Motor neuron (in vitro differentiated cells): ENCODE results near the gene ASTN2. TPM values are rescaled to one million over a fixed set of nuclear protein-coding genes. Genes with fewer than 3 reads are reported as not detected.

Experiments used
- ATAC-seq, 8 experiments: fragments of 200-7000 bp; cut with Tn5 transposase; replicated peaks in 6 of 8; 2 replicates each; pipeline ENCODE4 v1.8.0; 2021; ENCODE audit warnings: mild to moderate bottlenecking in 8 of 8, moderate library complexity in 8 of 8
- H3K27ac ChIP-seq, 2 donors: fragments of 250-450 bp; sonication (Bioruptor Pico); 2 replicates each; pipeline ENCODE4 v1.9.0; 2021; ENCODE audit warnings: antibody characterized with exemption in 2 of 2, mild to moderate bottlenecking in 2 of 2, moderate library complexity in 1 of 2
- H3K4me1 ChIP-seq, 2 donors: fragments of 250-450 bp; sonication (Bioruptor Pico); replicated peaks in 1 of 2; 2 replicates each; pipeline ENCODE4 v1.6.1; 2021; ENCODE audit warnings: antibody characterized with exemption in 2 of 2, mild to moderate bottlenecking in 2 of 2, moderate library complexity in 1 of 2
- H3K4me3 ChIP-seq, 5 donors: fragments of 250-450 bp; sonication (Bioruptor Pico); 2 replicates each; pipeline ENCODE4 v1.9.0; 2021; ENCODE audit warnings: antibody characterized with exemption in 5 of 5, mild to moderate bottlenecking in 5 of 5, moderate library complexity in 4 of 5
- WGBS, 10 experiments: fragments of 450-650 bp; shearing (Covaris generic); methylation state at CpG; one replicate each; pipeline ENCODE4 v1.0.0; 2022; 5-methylcytosine and 5-hydroxymethylcytosine counted together
- in situ Hi-C, 9 experiments: fragments of 400-800 bp; cut with MboI; loops; one replicate each; pipeline ENCODE4 v1.15.0; 2021; ENCODE audit warnings: low sequenced_read_pairs in 9 of 9, low pct_unique_long_range_greater_than_20kb in 2 of 9; ENCODE audit not compliant: unreplicated experiment in 9 of 9
- total RNA-seq, 8 experiments: library from RNA; unstranded; fragments of 300-600 nt; gene quantifications; 2 replicates each; pipeline versions ENCODE4 v1.2.3 to v1.2.4, GENCODE V29; 2022

ASTN2 gene
- total RNA-seq, 8 experiments from 2014 or later, result 13.6 to 54.6 (median 17.9) TPM

GRCh38 chr9:117169089-117169621, 245.7 kb downstream of the ASTN2 start:
- in situ Hi-C loops, result no loop called here
- ATAC-seq, result peak in 1 of 8 experiments; percentile 9
- Histone ChIP-seq H3K4me3 (no peak overlapping the region), H3K27ac (no peak overlapping the region), H3K4me1 (no peaks in the 10 kb centered on the region)
- 0 to 94% (median 44%) methylated on average over 1 to 4 of the region's 4 CpGs for WGBS, 10 experiments

DNA sequence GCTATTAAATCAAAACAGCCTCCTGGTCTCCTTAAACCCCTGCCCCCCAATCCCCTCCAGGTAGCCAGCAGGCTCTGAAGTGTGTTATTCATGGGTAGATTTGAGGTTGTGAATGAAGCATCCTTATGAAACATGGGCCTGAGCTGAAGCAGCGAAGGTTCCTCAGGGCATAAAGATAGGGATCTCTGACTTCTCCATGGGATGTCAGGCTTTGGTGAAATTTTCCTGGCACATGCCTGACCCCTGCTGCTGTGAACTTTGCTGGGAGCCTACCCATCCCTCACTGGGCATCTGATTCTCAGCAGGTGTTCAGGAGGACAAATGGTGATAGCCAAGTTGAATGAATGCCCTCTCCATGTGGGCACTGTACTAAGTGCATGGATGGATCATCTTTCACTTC, 250.3 kb downstream of the ASTN2 start:
- H3K27ac ChIP-seq, result no peak overlapping the region
- ATAC-seq, result no peak
- 0 to 80% (median 0%) methylated on average over 1 of the region's 1 CpG; no CpG with 5 or more reads in 7 of the 10 experiments for WGBS, 10 experiments
- H3K4me1 ChIP-seq, result no peaks in the 10 kb centered on the region
- H3K4me3 ChIP-seq, result no peak overlapping the region
- in situ Hi-C loops, result no loop called here

GRCh38 chr9:117160254-117160653, 254.6 kb downstream of the ASTN2 start:
- H3K4me1 ChIP-seq, result no peaks in the 10 kb centered on the region
- in situ Hi-C loops, result no loop called here
- no peak for ATAC-seq
- H3K27ac ChIP-seq, result no peak overlapping the region
- no peak overlapping the region for H3K4me3 ChIP-seq

- Histone ChIP-seq H3K4me3 (no peak overlapping the region), H3K27ac (no peak overlapping the region), H3K4me1 (no peaks in the 10 kb centered on the region)
- in situ Hi-C loops, result no loop called here
- 47 to 82% (median 67%) methylated on average over 2 of the region's 2 CpGs; no CpG with 5 or more reads in 5 of the 10 experiments for WGBS, 10 experiments
- ATAC-seq, result no peak
Observed at GRCh38 chr9:117156771-117157535, 257.9 kb downstream of the ASTN2 start.

- H3K4me1 ChIP-seq, result no peaks in the 10 kb centered on the region
- H3K4me3 ChIP-seq, result no peak overlapping the region
- 5 to 100% (median 79%) methylated on average over 1 to 2 of the region's 2 CpGs; no CpG with 5 or more reads in 1 of the 10 experiments for WGBS, 10 experiments
- in situ Hi-C loops, result no loop called here
- ATAC-seq, result no peak
- H3K27ac ChIP-seq, result no peak overlapping the region
Observed at GRCh38 chr9:117156144-117156688, 258.6 kb downstream of the ASTN2 start.

- ATAC-seq, result no peak
- Histone ChIP-seq H3K27ac (no peak overlapping the region), H3K4me3 (no peak overlapping the region), H3K4me1 (no peaks in the 10 kb centered on the region)
- 0 to 80% (median 73%) methylated on average over 1 of the region's 1 CpG; no CpG with 5 or more reads in 6 of the 10 experiments for WGBS, 10 experiments
- in situ Hi-C loops, result no loop called here
Observed at GRCh38 chr9:117153021-117153420, 261.8 kb downstream of the ASTN2 start.

- Histone ChIP-seq H3K4me3 (no peak overlapping the region), H3K4me1 (no peaks in the 10 kb centered on the region), H3K27ac (no peak overlapping the region)
- in situ Hi-C loops, result no loop called here
- ATAC-seq, result no peak
- 0 to 93% (median 50%) methylated on average over 1 to 2 of the region's 2 CpGs; no CpG with 5 or more reads in 2 of the 10 experiments for WGBS, 10 experiments
Observed at GRCh38 chr9:117151716-117152115, 263.1 kb downstream of the ASTN2 start.

DNA sequence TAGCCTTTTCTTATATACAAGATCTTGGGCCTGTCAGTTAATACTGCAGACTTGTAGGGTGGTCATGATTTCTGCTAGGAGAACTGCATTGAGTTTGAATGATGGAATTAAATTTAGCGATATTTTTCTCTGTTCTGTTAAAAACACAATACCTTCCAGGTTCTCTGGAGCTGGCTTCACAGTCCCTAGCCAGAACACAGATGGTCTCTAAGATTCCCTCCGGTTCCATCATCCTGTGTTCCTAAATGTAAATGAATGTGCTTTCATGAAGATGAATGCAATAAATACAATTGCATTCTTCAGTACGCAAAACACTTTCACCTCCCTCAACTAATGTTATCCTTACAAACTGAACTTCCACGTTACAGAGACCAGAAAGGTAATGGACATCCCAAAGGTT, 264.9 kb downstream of the ASTN2 start:
- WGBS, 10 experiments, result 42 to 100% (median 75%) methylated on average over 2 to 4 of the region's 4 CpGs; no CpG with 5 or more reads in 2 of the 10 experiments
- no peak overlapping the region for H3K4me3 ChIP-seq
- in situ Hi-C loops, result no loop called here
- no peak for ATAC-seq
- H3K27ac ChIP-seq, result no peak overlapping the region
- peaks cover 0 to 6% of the 10 kb centered on the region in 2 donors for H3K4me1 ChIP-seq

GRCh38 chr9:117145811-117146490, 268.9 kb downstream of the ASTN2 start:
- no peak for ATAC-seq
- WGBS, 10 experiments, result 8 to 100% (median 79%) methylated on average over 2 to 5 of the region's 7 CpGs

GRCh38 chr9:117145081-117145480, 269.8 kb downstream of the ASTN2 start:
- ATAC-seq, result no peak
- Histone ChIP-seq H3K4me3 (no peak overlapping the region), H3K4me1 (peaks cover 0 to 6% of the 10 kb centered on the region in 2 donors), H3K27ac (no peak overlapping the region)
- in situ Hi-C loops, result no loop called here
- WGBS, 10 experiments, result 50 to 100% (median 90%) methylated on average over 1 to 4 of the region's 4 CpGs; no CpG with 5 or more reads in 5 of the 10 experiments

More at GRCh38 chr9:117145811-117146490, 268.9 kb downstream of the ASTN2 start:
- Histone ChIP-seq H3K4me1 (peaks cover 0 to 6% of the 10 kb centered on the region in 2 donors), H3K4me3 (no peak overlapping the region), H3K27ac (no peak overlapping the region)
- in situ Hi-C loops, result no loop called here

DNA sequence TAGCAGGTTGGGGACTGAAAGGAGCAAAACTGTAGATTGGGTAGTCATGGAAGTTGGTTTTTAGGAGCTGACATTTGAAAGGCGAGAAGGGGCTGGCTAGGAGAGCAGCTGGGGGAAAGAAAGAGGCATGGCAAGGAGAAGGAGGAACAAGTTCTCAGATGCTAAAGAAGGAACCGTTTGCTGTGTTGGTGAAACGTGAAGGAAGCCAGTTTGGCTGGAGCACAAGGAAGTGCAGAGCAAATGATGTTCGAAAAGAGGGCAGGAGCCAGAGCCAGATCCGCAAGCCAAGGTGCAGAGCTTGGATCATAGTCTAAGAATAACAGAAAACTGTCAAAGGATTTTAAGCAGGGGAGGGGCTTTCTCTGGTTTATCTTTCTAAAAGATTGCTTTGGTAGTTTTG, 276.6 kb downstream of the ASTN2 start:
- no peak for ATAC-seq
- in situ Hi-C loops, result no loop called here
- H3K27ac ChIP-seq, result no peak overlapping the region
- peaks cover 14% of the 10 kb centered on the region in 2 donors for H3K4me1 ChIP-seq
- 8 to 100% (median 70%) methylated on average over 1 to 5 of the region's 5 CpGs; no CpG with 5 or more reads in 1 of the 10 experiments for WGBS, 10 experiments
- no peak overlapping the region for H3K4me3 ChIP-seq

DNA sequence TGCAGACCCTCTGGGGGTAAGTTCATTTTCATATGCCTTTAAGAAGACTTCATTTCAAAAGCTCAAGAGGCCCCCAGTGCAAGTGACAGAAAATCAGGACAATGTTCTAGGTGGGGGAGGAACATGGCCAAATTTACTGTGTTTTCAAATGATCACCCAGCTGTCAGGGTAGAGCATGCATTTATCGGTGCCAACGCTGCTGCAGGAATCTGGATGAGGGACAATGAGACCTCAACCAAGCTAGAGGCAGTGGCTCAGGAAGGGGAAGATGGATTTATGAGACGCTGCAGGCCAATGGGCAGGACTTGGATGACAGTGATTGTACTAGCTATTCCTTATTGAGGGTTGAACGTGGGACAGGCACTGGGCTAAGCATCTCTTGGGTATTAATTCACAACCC, 278.4 kb downstream of the ASTN2 start:
- peak in 1 of 8 experiments; percentile 20 for ATAC-seq
- Histone ChIP-seq H3K27ac (no peak overlapping the region), H3K4me3 (no peak overlapping the region), H3K4me1 (peaks cover 16 to 17% of the 10 kb centered on the region in 2 donors)
- 0 to 85% (median 69%) methylated on average over 1 to 3 of the region's 4 CpGs; no CpG with 5 or more reads in 2 of the 10 experiments for WGBS, 10 experiments
- in situ Hi-C loops, result no loop called here

GRCh38 chr9:117135501-117136098, 279.3 kb downstream of the ASTN2 start:
- H3K4me1 ChIP-seq, result peaks cover 16 to 17% of the 10 kb centered on the region in 2 donors
- peak in 5 of 8 experiments; percentile 69 to 92 (median 77) for ATAC-seq
- in situ Hi-C loops, result no loop called here
- WGBS, 10 experiments, result 14 to 100% (median 90%) methylated on average over 1 to 4 of the region's 5 CpGs; no CpG with 5 or more reads in 2 of the 10 experiments
- no peak overlapping the region for H3K4me3 ChIP-seq
- peak overlapping the region; percentile 50 to 60 for H3K27ac ChIP-seq
